Left hindlimb (tissue), 1 donor: ENCODE data around the gene IL3.

Experiments used
- DNase-seq: peaks from one replicate; pipeline ENCODE4 v3.0.0-alpha.2; 2018

Gene IL3

GRCh38 chr5:132060501-132061161 lies at the start of gene IL3:
Gene IL3, plus strand, starts transcription at chr5:132060655. Its CDS starts 52 bp downstream, at chr5:132060707.
- no peak for DNase-seq

GRCh38 chr5:132010989-132011621 lies 49.4 kb upstream of the IL3 start:
- DNase-seq: no peak

GRCh38 chr5:132011622-132012343 lies 48.7 kb upstream of the IL3 start, which contains the start of gene ACSL6:
Gene ACSL6, minus strand, starts transcription at chr5:132011658. Its CDS starts 105 bp downstream, at chr5:132011553.
- DNase-seq: peak; percentile 27

- peak; percentile 86 for DNase-seq
Observed at GRCh38 chr5:132012371-132013005, 48.0 kb upstream of the IL3 start.

- peak; percentile 18 for DNase-seq
Observed at GRCh38 chr5:132013006-132013689, 47.3 kb upstream of the IL3 start.

- DNase-seq: peak; percentile 3
Observed at GRCh38 chr5:132013711-132014110, 46.7 kb upstream of the IL3 start.

- DNase-seq: no peak
Observed at GRCh38 chr5:132016721-132017250, 43.7 kb upstream of the IL3 start.

- no peak for DNase-seq
Observed at GRCh38 chr5:132017316-132017715, 43.1 kb upstream of the IL3 start.

GRCh38 chr5:132017738-132018625 lies 42.5 kb upstream of the IL3 start:
- DNase-seq: no peak

- no peak for DNase-seq
Observed at GRCh38 chr5:132019337-132019736, 41.1 kb upstream of the IL3 start.

- no peak for DNase-seq
Observed at GRCh38 chr5:132019857-132020555, 40.4 kb upstream of the IL3 start.

GRCh38 chr5:132020568-132021339 lies 39.7 kb upstream of the IL3 start:
- no peak for DNase-seq

- no peak for DNase-seq
Observed at GRCh38 chr5:132021654-132022053, 38.8 kb upstream of the IL3 start.

- DNase-seq: no peak
Observed at GRCh38 chr5:132022737-132023136, 37.7 kb upstream of the IL3 start.

- DNase-seq: no peak
Observed at GRCh38 chr5:132023258-132024116, 37.0 kb upstream of the IL3 start.

GRCh38 chr5:132024117-132024435 lies 36.4 kb upstream of the IL3 start:
- no peak for DNase-seq

GRCh38 chr5:132024789-132025402 lies 35.6 kb upstream of the IL3 start:
- DNase-seq: no peak

GRCh38 chr5:132025403-132025971 lies 35.0 kb upstream of the IL3 start:
- no peak for DNase-seq
